ENCODE data around the gene TBC1D10A. TPM values are rescaled to one million over a fixed set of nuclear protein-coding genes. Genes with fewer than 3 reads are reported as not detected.

TBC1D10A gene
- 10 to 100 TPM; 46.8 to 63.9 (median 52.1) TPM for total RNA-seq

- Histone ChIP-seq H3K4me3 (peak within 1 kb of the TSS; percentile 67 to 98 (median 84)), H3K9me3 (no peaks in the 10 kb centered on the region), H3K27me3 (no peaks in the 10 kb centered on the region), H3K27ac (peak within 1 kb of the TSS; percentile 26 to 97 (median 90)), H3K36me3 (peaks cover 0 to 17% (median 3%) of the 10 kb centered on the region in 3 donors), H3K4me1 (peaks cover 0 to 49% (median 33%) of the 10 kb centered on the region in 4 donors)
- 0 to 1% methylated on average over 37 to 40 of the region's 69 CpGs for WGBS, 2 donors
- TF ChIP-seq POLR2A (IDR thresholded peaks at IDR 0.05) (peak; percentile 69 to 88), CTCF (IDR thresholded peaks at IDR 0.05) (peak in 1 of 5 experiments; percentile 26), EP300 (IDR thresholded peaks at IDR 0.05) (peak in 1 of 2 donors; percentile 69)
- DNase-seq (ENCODE audit: low spot score in 2 of 2), result peak; percentile 71 to 85
These were observed at the start of gene TBC1D10A for GRCh38 chr22:30326706-30327362. TSS of gene TBC1D10A (minus strand) at chr22:30326941. CDS start at chr22:30326881, 60 bp downstream.

- Histone ChIP-seq H3K27ac (no peak overlapping the region), H3K36me3 (peaks cover 0 to 54% (median 0%) of the 10 kb centered on the region in 3 donors), H3K4me3 (no peak overlapping the region), H3K27me3 (no peaks in the 10 kb centered on the region), H3K9me3 (no peaks in the 10 kb centered on the region), H3K4me1 (no peaks in the 10 kb centered on the region)
- 86 to 94% methylated on average over 5 to 13 of the region's 13 CpGs for WGBS, 2 donors
- no peak for DNase-seq (ENCODE audit: low spot score in 2 of 2)
- no peak for TF ChIP-seq CTCF (IDR thresholded peaks at IDR 0.05)
- no peak for TF ChIP-seq POLR2A (IDR thresholded peaks at IDR 0.05)
- no peak for TF ChIP-seq EP300 (IDR thresholded peaks at IDR 0.05)
These were observed 48.6 kb upstream of the TBC1D10A start for GRCh38 chr22:30375312-30375849.

- no peaks in the 10 kb centered on the region for H3K9me3 ChIP-seq
- H3K27ac ChIP-seq, result no peak overlapping the region
- DNase-seq (ENCODE audit: low spot score in 2 of 2), result no peak
- no peak for TF ChIP-seq CTCF (IDR thresholded peaks at IDR 0.05)
- no peak for TF ChIP-seq EP300 (IDR thresholded peaks at IDR 0.05)
- TF ChIP-seq POLR2A (IDR thresholded peaks at IDR 0.05), result no peak
- no peak overlapping the region for H3K4me3 ChIP-seq
- no peaks in the 10 kb centered on the region for H3K4me1 ChIP-seq
- no peaks in the 10 kb centered on the region for H3K27me3 ChIP-seq
- H3K36me3 ChIP-seq, result peaks cover 0 to 43% (median 0%) of the 10 kb centered on the region in 3 donors
- WGBS, 2 donors, result 72 to 80% methylated on average over 27 to 28 of the region's 33 CpGs
These were observed 46.9 kb upstream of the TBC1D10A start for GRCh38 chr22:30373331-30374325.

- H3K4me3 ChIP-seq, result no peak overlapping the region
- no peak for DNase-seq (ENCODE audit: low spot score in 2 of 2)
- 46 to 56% methylated on average over 5 to 8 of the region's 8 CpGs for WGBS, 2 donors
- H3K9me3 ChIP-seq, result no peaks in the 10 kb centered on the region
- no peak overlapping the region for H3K27ac ChIP-seq
- TF ChIP-seq POLR2A (IDR thresholded peaks at IDR 0.05) (no peak), EP300 (IDR thresholded peaks at IDR 0.05) (no peak), CTCF (IDR thresholded peaks at IDR 0.05) (no peak)
- no peaks in the 10 kb centered on the region for H3K27me3 ChIP-seq
- peaks cover 0 to 37% (median 0%) of the 10 kb centered on the region in 3 donors for H3K36me3 ChIP-seq
- no peaks in the 10 kb centered on the region for H3K4me1 ChIP-seq
These were observed 46.2 kb upstream of the TBC1D10A start for GRCh38 chr22:30372915-30373314.

Data from tibial nerve (tissue), 4 donors.